ENCODE data around the gene S100PBP. TPM values are rescaled to one million over a fixed set of nuclear protein-coding genes. Genes with fewer than 3 reads are reported as not detected.

Gene S100PBP
- total and polyA plus RNA-seq, 9 of the 15 experiments (the other 6 are each of a cell fraction or from before 2014, with no cell fraction given) = 22.9 to 60.2 (median 32.9) TPM

DNA sequence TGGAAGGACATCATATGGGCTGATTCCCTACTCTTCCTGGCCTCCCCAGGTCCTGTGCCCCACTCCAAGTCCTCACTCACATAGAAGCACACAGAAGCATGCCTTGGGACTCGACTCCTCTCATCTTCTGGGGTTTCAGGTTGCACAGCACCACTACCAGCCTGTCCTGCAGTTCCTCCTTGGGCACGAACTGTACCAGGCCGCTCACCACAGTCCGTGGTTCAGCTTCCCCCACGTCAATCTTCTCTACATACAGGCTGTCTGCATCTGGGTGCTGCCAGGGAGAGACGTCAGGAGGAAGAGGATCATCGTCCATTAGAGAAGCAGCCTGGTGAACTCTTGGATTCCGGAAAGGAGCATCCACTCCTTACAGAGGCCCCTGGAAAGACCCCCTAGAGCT lies 37.4 kb upstream of the S100PBP start:
- WGBS (ENCODE audit: insufficient coverage, low coverage, missing lambda C conversion rate) = 96% methylated on average over 8 of the region's 8 CpGs
- FAIRE-seq (no peak), ATAC-seq (no peak), DNase-seq (ENCODE audit: extremely low read depth in 1 of 4, low spot score in 3 of 4) (no peak)
- H3K27ac ChIP-seq (ENCODE audit: extremely low read depth, low read depth, low read length) = no peak overlapping the region
- H3K9me3 ChIP-seq (replicated peaks; ENCODE audit: control insufficient read depth, insufficient read depth, low read depth, low read length) = no peaks in the 10 kb centered on the region
- H4K20me1 ChIP-seq (replicated peaks; ENCODE audit: control insufficient read depth, insufficient read depth, low read length) = no peaks in the 10 kb centered on the region; the same call in 1 of the 2 replicates
- H3K9me1 ChIP-seq (ENCODE audit: control insufficient read depth, insufficient read depth, low read length) = peaks cover 5% of the 10 kb centered on the region
- intact Hi-C loops (cut with micrococcal nuclease) (no loop called here), in situ Hi-C loops (cut with MboI) (no loop called here)
- no peak overlapping the region for H3K9ac ChIP-seq (ENCODE audit: insufficient read depth in 1 of 2, low read depth in 2 of 2, low read length in 2 of 2)
- no peak overlapping the region for H3K4me3 ChIP-seq
- no peak overlapping the region for H3K4me2 ChIP-seq (ENCODE audit: insufficient read depth, low read length)
- TF ChIP-seq SUPT5H (IDR thresholded peaks at IDR 0.05) (peak; percentile 38; the same call in 1 of the 2 replicates), ZNF507 (tag; conservative IDR thresholded peaks at IDR 0.05) (no peak)
- CTCF ChIA-PET (ENCODE audit: low intra/inter-chr PET ratio) = interaction anchor here (0.8 kb wide), 1 partner anchor 67 kb away, joined by 3 read pairs; no protein-coding TSS in a partner anchor
- no peaks in the 10 kb centered on the region for H3K27me3 ChIP-seq (ENCODE audit: control insufficient read depth in 2 of 2, insufficient read depth in 2 of 2, low read length in 2 of 2)
- H3K36me3 ChIP-seq (ENCODE audit: control insufficient read depth, insufficient read depth, low read length) = peaks cover 96% of the 10 kb centered on the region
- BruUV-seq (replicated peaks) = no TSS peak
- H3K79me2 ChIP-seq (ENCODE audit: control insufficient read depth, insufficient read depth, low read length) = no peaks in the 10 kb centered on the region
- H2AFZ ChIP-seq (ENCODE audit: low read depth, low read length) = no peak overlapping the region
- POLR2A ChIA-PET = interaction anchor here (0.6 to 2.2 kb wide), 3 partner anchors 9 to 106 kb away, joined by 3 to 4 read pairs (median 3); no protein-coding TSS in a partner anchor
- no peaks in the 10 kb centered on the region; a peak in 1 of 5 replicates for H3K4me1 ChIP-seq (replicated peaks in 1 of 2; ENCODE audit: control insufficient read depth in 2 of 2, insufficient read depth in 2 of 2, low read length in 2 of 2)

GRCh38 chr1:32780628-32781234 lies 36.7 kb upstream of the S100PBP start:
- intact Hi-C loops (cut with micrococcal nuclease) = no loop called here
- H3K27me3 ChIP-seq (ENCODE audit: control insufficient read depth in 2 of 2, insufficient read depth in 2 of 2, low read length in 2 of 2) = no peaks in the 10 kb centered on the region
- no peaks in the 10 kb centered on the region for H3K79me2 ChIP-seq (ENCODE audit: control insufficient read depth, insufficient read depth, low read length)
- H3K4me3 ChIP-seq = no peak overlapping the region
- no peaks in the 10 kb centered on the region; a peak in 1 of 5 replicates for H3K4me1 ChIP-seq (replicated peaks in 1 of 2; ENCODE audit: control insufficient read depth in 2 of 2, insufficient read depth in 2 of 2, low read length in 2 of 2)
- no peak for ATAC-seq
- no peak overlapping the region for H3K9ac ChIP-seq (ENCODE audit: insufficient read depth in 1 of 2, low read depth in 2 of 2, low read length in 2 of 2)
- ChIA-PET POLR2A (interaction anchor here (0.8 to 4.2 kb wide), 5 partner anchors 7 to 1426 kb away, joined by 3 to 42 read pairs (median 4); no protein-coding TSS in a partner anchor), CTCF (ENCODE audit: low intra/inter-chr PET ratio) (no interaction called here)
- peaks cover 95% of the 10 kb centered on the region for H3K36me3 ChIP-seq (ENCODE audit: control insufficient read depth, insufficient read depth, low read length)
- no peak overlapping the region for H3K27ac ChIP-seq (ENCODE audit: extremely low read depth, low read depth, low read length)
- FAIRE-seq = no peak
- BruUV-seq (replicated peaks) = no TSS peak
- H4K20me1 ChIP-seq (replicated peaks; ENCODE audit: control insufficient read depth, insufficient read depth, low read length) = no peaks in the 10 kb centered on the region; the same call in 1 of the 2 replicates
- H2AFZ ChIP-seq (ENCODE audit: low read depth, low read length) = no peak overlapping the region
- 74% methylated on average over 8 of the region's 8 CpGs for WGBS (ENCODE audit: insufficient coverage, low coverage, missing lambda C conversion rate)
- peaks cover 5% of the 10 kb centered on the region for H3K9me1 ChIP-seq (ENCODE audit: control insufficient read depth, insufficient read depth, low read length)
- DNase-seq (ENCODE audit: extremely low read depth in 1 of 4, low spot score in 3 of 4) = no peak
- TF ChIP-seq RBM22 (IDR thresholded peaks at IDR 0.05; ENCODE audit: low read depth, low read length, poor library complexity, severe bottlenecking) (peak; percentile 18), SMAD3 (CRISPR knock-in tag; conservative IDR thresholded peaks at IDR 0.05) (0 out of 2 replicates have a peak, but pooled peaks have one; percentile 14), TOE1 (IDR thresholded peaks at IDR 0.05; ENCODE audit: borderline replicate concordance) (no peak), TOE1 (CRISPR knock-in tag; IDR thresholded peaks at IDR 0.05; ENCODE audit: borderline replicate concordance, low read depth) (no peak), TAF1 (IDR thresholded peaks at IDR 0.05; ENCODE audit: control insufficient read depth, extremely low read depth, insufficient read depth, low read length, severe bottlenecking) (no peak), MYNN (IDR thresholded peaks at IDR 0.05) (0 out of 2 replicates have a peak, but pooled peaks have one; percentile 16), MYNN (CRISPR knock-in tag; IDR thresholded peaks at IDR 0.05) (no peak), POLR2B (IDR thresholded peaks at IDR 0.05; ENCODE audit: low read depth, partially characterized antibody) (peak; percentile 27), SNIP1 (IDR thresholded peaks at IDR 0.05; ENCODE audit: low read depth) (no peak), CEBPB (tag; IDR thresholded peaks at IDR 0.05) (0 out of 2 replicates have a peak, but pooled peaks have one; percentile 22)
- TF ChIP-seq, protein P1, sequence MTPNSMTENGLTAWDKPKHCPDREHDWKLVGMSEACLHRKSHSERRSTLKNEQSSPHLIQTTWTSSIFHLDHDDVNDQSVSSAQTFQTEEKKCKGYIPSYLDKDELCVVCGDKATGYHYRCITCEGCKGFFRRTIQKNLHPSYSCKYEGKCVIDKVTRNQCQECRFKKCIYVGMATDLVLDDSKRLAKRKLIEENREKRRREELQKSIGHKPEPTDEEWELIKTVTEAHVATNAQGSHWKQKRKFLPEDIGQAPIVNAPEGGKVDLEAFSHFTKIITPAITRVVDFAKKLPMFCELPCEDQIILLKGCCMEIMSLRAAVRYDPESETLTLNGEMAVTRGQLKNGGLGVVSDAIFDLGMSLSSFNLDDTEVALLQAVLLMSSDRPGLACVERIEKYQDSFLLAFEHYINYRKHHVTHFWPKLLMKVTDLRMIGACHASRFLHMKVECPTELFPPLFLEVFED (CRISPR knock-in tag; conservative IDR thresholded peaks at IDR 0.05) = no peak
- H3K9me3 ChIP-seq (replicated peaks; ENCODE audit: control insufficient read depth, insufficient read depth, low read depth, low read length) = no peaks in the 10 kb centered on the region
- in situ Hi-C loops (cut with MboI) = no loop called here
- no peak overlapping the region for H3K4me2 ChIP-seq (ENCODE audit: insufficient read depth, low read length)

Measured in K562 (cell line).